DND-41 (cell line): ENCODE results near the gene SPSB4.

Experiments used
- ATAC-seq: fragments of 200-7000 bp; cut with Tn5 transposase; 3 replicates; pipeline ENCODE4 v1.9.1; 2021; ENCODE audit warnings: low read depth; ENCODE audit not compliant: insufficient read depth
- DNase-seq: peaks from one replicate; pipeline ENCODE4 v3.0.0-alpha.2; 2020
- H2AFZ ChIP-seq: 2 replicates; pipeline ENCODE4 v1.6.0; 2012; ENCODE audit warnings: low read depth, low read length
- H3K27ac ChIP-seq: 2 replicates; pipeline ENCODE4 v1.5.1; 2012; ENCODE audit warnings: low read length, inconsistent platforms
- H3K27me3 ChIP-seq: fragments of 200-600 bp; sonication (generic); 2 replicates; pipeline ENCODE4 v1.6.0; 2012; ENCODE audit warnings: low read length, mild to moderate bottlenecking, inconsistent platforms; ENCODE audit not compliant: insufficient read depth, poor library complexity
- H3K36me3 ChIP-seq: 2 replicates; pipeline ENCODE4 v1.5.1; 2012; ENCODE audit warnings: low read length, inconsistent platforms; ENCODE audit not compliant: insufficient read depth
- H3K4me1 ChIP-seq: 2 replicates; pipeline ENCODE4 v1.5.1; 2012; ENCODE audit warnings: mild to moderate bottlenecking, low read length; ENCODE audit not compliant: insufficient read depth
- H3K4me2 ChIP-seq: 2 replicates; pipeline ENCODE4 v1.6.0; 2012; ENCODE audit warnings: mild to moderate bottlenecking, moderate library complexity, low read length, inconsistent platforms; ENCODE audit not compliant: insufficient read depth
- H3K4me3 ChIP-seq, 2 experiments: fragments of 200-600 bp in 1 of 2; shearing (Covaris generic) in 1 of 2; 2 replicates each; pipeline ENCODE4 v1.5.1; 2012 to 2016; ENCODE audit warnings: inconsistent platforms in 2 of 2, low read length in 2 of 2, mild to moderate bottlenecking in 2 of 2, low read depth in 1 of 2, moderate library complexity in 1 of 2
- H3K79me2 ChIP-seq: 2 replicates; pipeline ENCODE4 v1.6.0; 2012; ENCODE audit warnings: low read length, inconsistent platforms; ENCODE audit not compliant: insufficient read depth
- H3K9ac ChIP-seq: 2 replicates; pipeline ENCODE4 v1.6.0; 2012; ENCODE audit warnings: low read depth, mild to moderate bottlenecking, inconsistent platforms, low read length, moderate library complexity
- H3K9me3 ChIP-seq: 2 replicates; pipeline ENCODE4 v1.5.1; 2012; ENCODE audit warnings: low read length, moderate library complexity, mild to moderate bottlenecking, inconsistent platforms; ENCODE audit not compliant: insufficient read depth, severe bottlenecking
- H4K20me1 ChIP-seq: 2 replicates; pipeline ENCODE4 v1.6.0; 2012; ENCODE audit warnings: low read length; ENCODE audit not compliant: insufficient read depth
- EZH2 ChIP-seq: IDR thresholded peaks from 3 replicates; pipeline ENCODE4 v1.6.1; 2012; ENCODE audit warnings: borderline replicate concordance, low read depth, mild to moderate bottlenecking, moderate library complexity, low read length, inconsistent platforms; ENCODE audit not compliant: severe bottlenecking
- TF ChIP-seq, protein P1 (sequence below): IDR thresholded peaks from 2 replicates; pipeline ENCODE4 v1.5.1; 2012; ENCODE audit warnings: borderline replicate concordance, low read length, moderate library complexity, mild to moderate bottlenecking; ENCODE audit not compliant: poor library complexity, severe bottlenecking; ENCODE audit errors: extremely low read depth

The SPSB4 gene

DNA sequence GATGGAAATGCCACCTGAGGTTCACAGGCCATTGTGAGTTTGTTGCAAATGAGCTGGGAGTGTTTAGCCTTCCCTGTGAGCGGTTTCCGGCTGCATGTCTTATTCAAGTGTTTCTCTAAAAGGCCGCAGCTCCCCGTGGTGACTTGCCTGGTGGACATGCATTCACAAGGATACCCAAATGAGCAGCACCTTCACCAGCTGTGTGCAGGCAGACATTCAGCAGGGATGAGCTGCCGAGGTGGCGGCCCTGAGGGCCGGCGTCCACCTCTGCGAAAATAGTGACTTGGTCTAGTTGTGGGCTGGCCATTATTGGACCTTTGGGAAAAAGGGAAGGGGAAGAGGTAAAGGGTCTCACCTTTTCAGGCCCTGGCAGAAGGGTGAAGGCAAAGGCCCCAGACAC is 23.4 kb downstream of the SPSB4 start:
- no peak overlapping the region for H3K4me3 ChIP-seq
- H4K20me1 ChIP-seq = peaks cover 18% of the 10 kb centered on the region
- no peak overlapping the region for H2AFZ ChIP-seq
- H3K9me3 ChIP-seq = no peaks in the 10 kb centered on the region
- no peak overlapping the region for H3K27ac ChIP-seq
- TF ChIP-seq, protein P1, sequence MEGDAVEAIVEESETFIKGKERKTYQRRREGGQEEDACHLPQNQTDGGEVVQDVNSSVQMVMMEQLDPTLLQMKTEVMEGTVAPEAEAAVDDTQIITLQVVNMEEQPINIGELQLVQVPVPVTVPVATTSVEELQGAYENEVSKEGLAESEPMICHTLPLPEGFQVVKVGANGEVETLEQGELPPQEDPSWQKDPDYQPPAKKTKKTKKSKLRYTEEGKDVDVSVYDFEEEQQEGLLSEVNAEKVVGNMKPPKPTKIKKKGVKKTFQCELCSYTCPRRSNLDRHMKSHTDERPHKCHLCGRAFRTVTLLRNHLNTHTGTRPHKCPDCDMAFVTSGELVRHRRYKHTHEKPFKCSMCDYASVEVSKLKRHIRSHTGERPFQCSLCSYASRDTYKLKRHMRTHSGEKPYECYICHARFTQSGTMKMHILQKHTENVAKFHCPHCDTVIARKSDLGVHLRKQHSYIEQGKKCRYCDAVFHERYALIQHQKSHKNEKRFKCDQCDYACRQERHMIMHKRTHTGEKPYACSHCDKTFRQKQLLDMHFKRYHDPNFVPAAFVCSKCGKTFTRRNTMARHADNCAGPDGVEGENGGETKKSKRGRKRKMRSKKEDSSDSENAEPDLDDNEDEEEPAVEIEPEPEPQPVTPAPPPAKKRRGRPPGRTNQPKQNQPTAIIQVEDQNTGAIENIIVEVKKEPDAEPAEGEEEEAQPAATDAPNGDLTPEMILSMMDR = no peak
- no peak for TF ChIP-seq EZH2
- H3K4me2 ChIP-seq = no peak overlapping the region
- H3K79me2 ChIP-seq = peaks cover 38% of the 10 kb centered on the region
- H3K36me3 ChIP-seq = peaks cover 12% of the 10 kb centered on the region; the same call in 1 of the 2 replicates
- no peaks in the 10 kb centered on the region for H3K4me1 ChIP-seq
- no peak overlapping the region for H3K9ac ChIP-seq
- DNase-seq = no peak
- no peak for ATAC-seq
- H3K27me3 ChIP-seq = no peaks in the 10 kb centered on the region

DNA sequence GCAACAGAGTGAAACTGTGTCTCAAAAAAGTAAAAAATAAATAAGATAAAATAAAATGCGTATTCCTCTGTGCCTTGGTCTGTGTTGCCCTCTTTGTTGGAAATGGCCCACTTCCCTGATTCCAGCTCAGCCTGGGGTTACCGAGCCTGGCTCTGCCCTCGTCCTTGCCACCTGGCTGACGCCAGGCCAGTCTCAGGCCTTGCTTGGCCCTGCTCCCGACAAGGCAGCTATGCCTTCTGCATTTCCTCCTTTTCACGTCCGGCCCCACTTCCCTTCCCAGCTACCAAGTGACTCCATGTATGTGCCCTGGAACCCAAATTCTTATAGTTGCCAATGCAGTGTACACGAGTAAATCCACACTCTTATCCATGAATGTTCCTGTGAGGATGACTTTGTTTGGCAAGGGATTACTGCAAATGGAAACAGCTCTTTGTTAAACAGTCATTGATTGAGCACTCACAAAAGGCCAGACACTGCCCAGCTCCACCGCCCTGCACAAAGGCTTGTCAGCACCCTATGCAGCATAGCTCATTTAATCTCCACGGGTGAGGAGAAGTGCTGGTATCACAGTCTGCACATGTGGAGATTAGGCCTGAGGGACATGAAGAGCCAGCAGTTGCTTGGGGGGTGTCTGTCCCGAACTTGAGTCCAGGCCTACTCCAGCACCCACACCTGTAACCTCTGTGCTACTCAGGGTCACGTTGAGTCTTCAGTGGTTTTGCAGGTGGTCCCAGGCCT is 25.1 kb downstream of the SPSB4 start:
- H2AFZ ChIP-seq = no peak overlapping the region
- H3K27ac ChIP-seq = no peak overlapping the region
- peaks cover 18% of the 10 kb centered on the region for H4K20me1 ChIP-seq
- no peak for TF ChIP-seq EZH2
- TF ChIP-seq, protein P1 = no peak
- H3K9ac ChIP-seq = no peak overlapping the region
- ATAC-seq = no peak
- no peak overlapping the region for H3K4me2 ChIP-seq
- H3K27me3 ChIP-seq = no peaks in the 10 kb centered on the region
- no peak for DNase-seq
- H3K36me3 ChIP-seq = peaks cover 9% of the 10 kb centered on the region; the same call in 1 of the 2 replicates
- H3K79me2 ChIP-seq = peaks cover 37% of the 10 kb centered on the region
- no peaks in the 10 kb centered on the region for H3K9me3 ChIP-seq
- no peaks in the 10 kb centered on the region for H3K4me1 ChIP-seq
- no peak overlapping the region for H3K4me3 ChIP-seq

DNA sequence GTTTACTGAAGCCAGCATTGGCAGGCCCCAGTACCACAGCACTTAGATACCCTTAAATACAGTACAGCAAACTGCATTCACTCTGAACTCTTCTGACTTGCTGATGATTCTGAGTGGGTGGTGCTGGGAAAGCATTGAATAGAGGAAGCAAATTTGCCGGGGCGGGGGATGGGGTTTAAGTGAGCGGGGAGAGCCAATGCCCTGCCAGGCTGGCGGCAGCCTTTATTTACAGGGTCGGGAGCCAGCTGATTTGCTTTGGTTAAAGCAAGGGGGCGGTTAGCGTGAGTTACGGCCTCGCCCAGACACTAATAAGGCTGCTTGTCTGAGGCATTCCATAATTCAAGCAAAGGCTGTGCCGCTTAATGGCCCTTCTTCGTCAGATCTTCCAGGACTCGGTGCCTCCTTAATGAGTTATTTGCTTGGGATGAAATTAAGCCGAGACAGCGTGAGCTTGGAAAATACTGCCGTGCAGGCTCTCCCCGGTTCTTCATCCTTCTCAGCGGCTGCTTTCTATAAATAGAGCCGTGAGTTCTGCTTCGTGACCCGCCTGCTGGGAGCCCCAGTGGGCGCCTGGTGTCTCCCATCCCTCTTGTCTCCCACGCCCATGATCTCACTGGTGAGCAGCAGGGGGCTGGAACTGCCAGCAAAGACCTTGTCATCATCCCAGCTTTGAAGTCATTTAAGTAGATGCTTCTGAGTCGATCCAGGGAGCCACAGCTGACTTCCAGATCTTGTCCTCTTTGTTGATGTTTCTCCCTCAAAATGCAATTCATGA is 25.8 kb downstream of the SPSB4 start:
- no peak overlapping the region for H3K27ac ChIP-seq
- peaks cover 17% of the 10 kb centered on the region for H4K20me1 ChIP-seq
- H3K9me3 ChIP-seq = no peaks in the 10 kb centered on the region
- H2AFZ ChIP-seq = no peak overlapping the region
- peaks cover 9% of the 10 kb centered on the region; the same call in 1 of the 2 replicates for H3K36me3 ChIP-seq
- H3K4me3 ChIP-seq = no peak overlapping the region
- H3K4me2 ChIP-seq = no peak overlapping the region
- no peak overlapping the region for H3K9ac ChIP-seq
- no peak for ATAC-seq
- H3K79me2 ChIP-seq = peaks cover 34% of the 10 kb centered on the region
- no peak for DNase-seq
- H3K27me3 ChIP-seq = no peaks in the 10 kb centered on the region
- no peak for TF ChIP-seq EZH2
- TF ChIP-seq, protein P1 = no peak
- H3K4me1 ChIP-seq = no peaks in the 10 kb centered on the region
